OCI-LY3 (cell line): Measurements from ENCODE around the gene PLA2G4F.

ENCODE experiments used
- CTCF ChIP-seq: fragments of 200-600, 300-600 bp; sonication (generic); IDR thresholded peaks from 2 replicates; pipeline ENCODE4 v1.5.1; 2014; ENCODE audit warnings: antibody characterized with exemption, low read length, low read depth
- EZH2phosphoT487 ChIP-seq: fragments of 200-600 bp; shearing (Covaris generic); IDR thresholded peaks from 2 replicates; pipeline ENCODE4 v1.6.1; 2018; ENCODE audit warnings: antibody characterized with exemption, mixed run types, low read depth

GRCh38 chr15:42140383-42141070 lies 15.9 kb downstream of the PLA2G4F start:
- no peak for TF ChIP-seq CTCF
- TF ChIP-seq EZH2phosphoT487: no peak
